Testis (tissue), 3 donors: ENCODE results near the gene IL15RA. TPM values are rescaled to one million over a fixed set of nuclear protein-coding genes. Genes with fewer than 3 reads are reported as not detected.
"Not testable (repeated sequence)": the region's sequence is repeated elsewhere in the genome, so short reads cannot be mapped to it uniquely, and the experiment has no call there.

Experiments
- DNase-seq: peaks from one replicate; pipeline ENCODE4 v3.0.0-alpha.2; 2019
- H3K27ac ChIP-seq, 2 donors: fragments of 200-600 bp; sonication (generic); one replicate each; pipeline ENCODE4 v1.5.1; 2019
- H3K27me3 ChIP-seq: fragments of 200-600 bp; sonication (generic); one replicate; pipeline ENCODE4 v1.5.1; 2019
- H3K36me3 ChIP-seq: fragments of 200-600 bp; sonication (generic); one replicate; pipeline ENCODE4 v1.5.1; 2017; ENCODE audit warnings: low read depth; ENCODE audit errors: missing control alignments
- H3K4me1 ChIP-seq: fragments of 200-600 bp; sonication (generic); one replicate; pipeline ENCODE4 v1.5.1; 2019
- H3K4me3 ChIP-seq, 2 donors: fragments of 200-600 bp; sonication (generic); one replicate each; pipeline ENCODE4 v1.5.1; 2017 to 2019
- H3K9me3 ChIP-seq: fragments of 200-600 bp; sonication (generic); one replicate; pipeline ENCODE4 v1.5.1; 2017
- CTCF ChIP-seq, 3 experiments: fragments of 450-650 bp in 2 of 3; fragments of 200-600 bp in 1 of 3; sonication (generic) in 1 of 3; IDR thresholded peaks; one replicate each; pipeline ENCODE4 v1.5.1; 2016 to 2019; ENCODE audit warnings: antibody characterized with exemption in 3 of 3, mild to moderate bottlenecking in 2 of 3, moderate library complexity in 1 of 3
- POLR2A ChIP-seq: fragments of 450-650 bp; IDR thresholded peaks from one replicate; pipeline ENCODE4 v1.6.1; 2017; ENCODE audit warnings: antibody characterized with exemption, mild to moderate bottlenecking, moderate library complexity
- WGBS, 2 donors: methylation state at CpG; one replicate each; pipeline ENCODE4 v1.1.5; 2018; 5-methylcytosine and 5-hydroxymethylcytosine counted together
- intact Hi-C: fragments of 100-400 bp; cut with DNase I; formaldehyde crosslinking; loops from one replicate; pipeline ENCODE4 v1.15.1; 2023; ENCODE audit warnings: low total_unique reads
- polyA plus RNA-seq: library from polyadenylated mRNA; stranded (reverse); fragments of 350-450 nt; fragmentation: Illumina TruSeq; extraction: RNeasy Lipid Tissue Mini Kit (QIAGEN cat#74804); gene quantifications from one replicate; pipeline ENCODE4 v1.2.3, GENCODE V29; 2014; ENCODE audit warnings: low read depth, low replicate concordance; ENCODE audit not compliant: insufficient read depth
- total RNA-seq, 2 donors: library from RNA; depleted of rRNA; stranded (reverse); fragments of >200 nt; gene quantifications; one replicate each; pipeline ENCODE4 v1.2.3, GENCODE V29; 2016

Gene IL15RA
- total and polyA plus RNA-seq, 3 donors from 2014 or later, result 15.6 to 21.9 (median 18.3) TPM

- Histone ChIP-seq H3K4me3 (no peak overlapping the region), H3K4me1 (no peaks in the 10 kb centered on the region), H3K36me3 (no peaks in the 10 kb centered on the region), H3K9me3 (no peaks in the 10 kb centered on the region), H3K27me3 (no peaks in the 10 kb centered on the region), H3K27ac (no peak overlapping the region)
- no peak for TF ChIP-seq CTCF (IDR thresholded peaks at IDR 0.05)
- no peak for TF ChIP-seq POLR2A
- intact Hi-C loops, result no loop called here
- no peak for DNase-seq
- 96 to 100% methylated on average over 1 of the region's 1 CpG for WGBS, 2 donors
Observed at GRCh38 chr10:6006991-6007390, 29.6 kb upstream of the IL15RA start.

GRCh38 chr10:6006546-6006945, 29.2 kb upstream of the IL15RA start:
- Histone ChIP-seq H3K27me3 (no peaks in the 10 kb centered on the region), H3K9me3 (no peaks in the 10 kb centered on the region), H3K36me3 (no peaks in the 10 kb centered on the region), H3K4me1 (no peaks in the 10 kb centered on the region), H3K27ac (no peak overlapping the region), H3K4me3 (no peak overlapping the region)
- no peak for DNase-seq
- no peak for TF ChIP-seq POLR2A
- TF ChIP-seq CTCF (IDR thresholded peaks at IDR 0.05), result no peak
- WGBS, 2 donors, result 59 to 63% methylated on average over 3 of the region's 3 CpGs
- intact Hi-C loops, result no loop called here

GRCh38 chr10:6005856-6006395, 28.6 kb upstream of the IL15RA start:
- DNase-seq, result no peak
- Histone ChIP-seq H3K27ac (no peak overlapping the region), H3K27me3 (no peaks in the 10 kb centered on the region), H3K4me3 (no peak overlapping the region), H3K4me1 (no peaks in the 10 kb centered on the region), H3K9me3 (no peaks in the 10 kb centered on the region), H3K36me3 (no peaks in the 10 kb centered on the region)
- TF ChIP-seq CTCF (IDR thresholded peaks at IDR 0.05) (no peak), POLR2A (no peak)
- 60 to 72% methylated on average over 8 of the region's 8 CpGs for WGBS, 2 donors
- intact Hi-C loops, result no loop called here

- H3K4me3 ChIP-seq, H3K27me3 ChIP-seq, H3K9me3 ChIP-seq, H3K27ac ChIP-seq, intact Hi-C loops, DNase-seq, H3K36me3 ChIP-seq, H3K4me1 ChIP-seq: not testable (repeated sequence)
- 70 to 71% methylated on average over 6 of the region's 6 CpGs for WGBS, 2 donors
Observed at GRCh38 chr10:6005161-6005804, 27.9 kb upstream of the IL15RA start.

- Histone ChIP-seq H3K36me3 (no peaks in the 10 kb centered on the region), H3K9me3 (no peaks in the 10 kb centered on the region), H3K4me3 (no peak overlapping the region), H3K27me3 (no peaks in the 10 kb centered on the region), H3K27ac (no peak overlapping the region), H3K4me1 (no peaks in the 10 kb centered on the region)
- DNase-seq, result no peak
- 87 to 90% methylated on average over 12 of the region's 12 CpGs for WGBS, 2 donors
- no peak for TF ChIP-seq CTCF (IDR thresholded peaks at IDR 0.05)
- no peak for TF ChIP-seq POLR2A
- intact Hi-C loops, result no loop called here
Observed at GRCh38 chr10:6002809-6003510, 25.6 kb upstream of the IL15RA start.
